Subcutaneous adipose tissue (tissue), 4 donors: Measurements from ENCODE around the gene MAMDC2. TPM values are rescaled to one million over a fixed set of nuclear protein-coding genes. Genes with fewer than 3 reads are reported as not detected.

Experiments used
- CTCF ChIP-seq: fragments of 450-650 bp; IDR thresholded peaks from one replicate; pipeline ENCODE4 v1.5.1; 2016; ENCODE audit warnings: low read depth, mild to moderate bottlenecking, control low read depth, antibody characterized with exemption, moderate library complexity
- total RNA-seq, 4 donors: library from RNA; depleted of rRNA; stranded (reverse); fragments of >200 nt; gene quantifications; one replicate each; pipeline ENCODE4 v1.1.0, GENCODE V29; 2016

The MAMDC2 gene
- total RNA-seq, 4 donors from 2014 or later = 18.3 to 46.0 (median 21.8) TPM

GRCh38 chr9:70035691-70036090 is 8.0 kb upstream of the MAMDC2 start:
- TF ChIP-seq CTCF = no peak

- TF ChIP-seq CTCF = no peak
These were observed 7.0 kb upstream of the MAMDC2 start for GRCh38 chr9:70036641-70037040.

GRCh38 chr9:70040376-70040903 is 3.2 kb upstream of the MAMDC2 start:
- no peak for TF ChIP-seq CTCF

- TF ChIP-seq CTCF = no peak
These were observed 1.0 kb upstream of the MAMDC2 start for GRCh38 chr9:70042461-70043215.

GRCh38 chr9:70043285-70043684 is 363 bp upstream of the MAMDC2 start:
- TF ChIP-seq CTCF = no peak

- no peak for TF ChIP-seq CTCF
These were observed 1.1 kb downstream of the MAMDC2 start for GRCh38 chr9:70044490-70045307.

GRCh38 chr9:70045452-70045851 is 1.8 kb downstream of the MAMDC2 start:
- no peak for TF ChIP-seq CTCF
